ENCODE results near the gene DNAJC21. TPM values are rescaled to one million over a fixed set of nuclear protein-coding genes. Genes with fewer than 3 reads are reported as not detected.

DNAJC21 gene
- total RNA-seq, 1 donor from 2014 or later, result 66.4 TPM

GRCh38 chr5:34913072-34913471 lies 16.3 kb upstream of the DNAJC21 start:
- peaks cover 22% of the 10 kb centered on the region for H3K4me1 ChIP-seq (ENCODE audit: insufficient read depth, low read length)
- H3K4me3 ChIP-seq (ENCODE audit: insufficient read depth, low read depth, low read length), result no peak overlapping the region
- no peak overlapping the region for H3K9ac ChIP-seq (ENCODE audit: low read length)
- Mint-ChIP-seq H3K9me3 (ENCODE audit: unreplicated experiment) (no peaks in the 10 kb centered on the region), H3K27me3 (ENCODE audit: low read depth, unreplicated experiment) (no peaks in the 10 kb centered on the region), H3K4me3 (ENCODE audit: unreplicated experiment) (no peak overlapping the region), H3K27ac (ENCODE audit: unreplicated experiment) (no peak overlapping the region), H3K4me1 (ENCODE audit: low read depth, unreplicated experiment) (peaks cover 15% of the 10 kb centered on the region), H3K36me3 (ENCODE audit: low read depth, unreplicated experiment) (peaks cover 2% of the 10 kb centered on the region)
- H2AFZ ChIP-seq (ENCODE audit: low read depth, low read length), result no peak overlapping the region
- no peaks in the 10 kb centered on the region for H3K9me3 ChIP-seq (ENCODE audit: insufficient read depth, low read depth, low read length)
- TF ChIP-seq EZH2 (IDR thresholded peaks at IDR 0.05; ENCODE audit: insufficient read depth, low read length) (no peak), CTCF (IDR thresholded peaks at IDR 0.05; ENCODE audit: insufficient read depth, low read depth, low read length) (no peak)
- peaks cover 58% of the 10 kb centered on the region for H3K79me2 ChIP-seq (ENCODE audit: insufficient read depth, low read length)
- no peak overlapping the region for H3K4me2 ChIP-seq (ENCODE audit: low read length)
- H3K36me3 ChIP-seq (ENCODE audit: insufficient read depth, low read length), result peaks cover 27% of the 10 kb centered on the region
- H3K27ac ChIP-seq (ENCODE audit: low read depth, low read length), result no peak overlapping the region
- DNase-seq (ENCODE audit: low read depth), result peak; percentile 38
- no peaks in the 10 kb centered on the region for H3K27me3 ChIP-seq (ENCODE audit: insufficient read depth, low read length)
- peaks cover 7% of the 10 kb centered on the region for H4K20me1 ChIP-seq (ENCODE audit: insufficient read depth, low read length)
- no peak for FAIRE-seq

GRCh38 chr5:34914671-34915138 lies 14.7 kb upstream of the DNAJC21 start:
- H3K4me2 ChIP-seq (ENCODE audit: low read length), result peak overlapping the region; percentile 90
- H3K4me3 ChIP-seq (ENCODE audit: insufficient read depth, low read depth, low read length), result peak overlapping the region; percentile 99
- Mint-ChIP-seq H3K27ac (ENCODE audit: unreplicated experiment) (no peak overlapping the region), H3K4me1 (ENCODE audit: low read depth, unreplicated experiment) (peaks cover 15% of the 10 kb centered on the region), H3K27me3 (ENCODE audit: low read depth, unreplicated experiment) (no peaks in the 10 kb centered on the region), H3K36me3 (ENCODE audit: low read depth, unreplicated experiment) (peaks cover 2% of the 10 kb centered on the region), H3K4me3 (ENCODE audit: unreplicated experiment) (no peak overlapping the region), H3K9me3 (ENCODE audit: unreplicated experiment) (no peaks in the 10 kb centered on the region)
- H2AFZ ChIP-seq (ENCODE audit: low read depth, low read length), result peak overlapping the region; percentile 95
- no peaks in the 10 kb centered on the region for H3K27me3 ChIP-seq (ENCODE audit: insufficient read depth, low read length)
- TF ChIP-seq EZH2 (IDR thresholded peaks at IDR 0.05; ENCODE audit: insufficient read depth, low read length) (no peak), CTCF (IDR thresholded peaks at IDR 0.05; ENCODE audit: insufficient read depth, low read depth, low read length) (no peak)
- H3K9me3 ChIP-seq (ENCODE audit: insufficient read depth, low read depth, low read length), result no peaks in the 10 kb centered on the region
- H3K36me3 ChIP-seq (ENCODE audit: insufficient read depth, low read length), result peaks cover 23% of the 10 kb centered on the region
- peaks cover 22% of the 10 kb centered on the region for H3K4me1 ChIP-seq (ENCODE audit: insufficient read depth, low read length)
- peaks cover 8% of the 10 kb centered on the region for H4K20me1 ChIP-seq (ENCODE audit: insufficient read depth, low read length)
- H3K79me2 ChIP-seq (ENCODE audit: insufficient read depth, low read length), result peaks cover 74% of the 10 kb centered on the region
- peak; percentile 20 for DNase-seq (ENCODE audit: low read depth)
- H3K27ac ChIP-seq (ENCODE audit: low read depth, low read length), result peak overlapping the region; percentile 88
- no peak for FAIRE-seq
- peak overlapping the region; percentile 96 for H3K9ac ChIP-seq (ENCODE audit: low read length)

- H2AFZ ChIP-seq (ENCODE audit: low read depth, low read length), result peak within 1 kb of the TSS; percentile 95
- peak within 1 kb of the TSS; percentile 96 for H3K9ac ChIP-seq (ENCODE audit: low read length)
- H4K20me1 ChIP-seq (ENCODE audit: insufficient read depth, low read length), result peaks cover 8% of the 10 kb centered on the region
- H3K79me2 ChIP-seq (ENCODE audit: insufficient read depth, low read length), result peaks cover 80% of the 10 kb centered on the region
- peak within 1 kb of the TSS; percentile 99 for H3K4me3 ChIP-seq (ENCODE audit: insufficient read depth, low read depth, low read length)
- DNase-seq (ENCODE audit: low read depth) (peak; percentile 95), FAIRE-seq (no peak)
- Mint-ChIP-seq H3K4me1 (ENCODE audit: low read depth, unreplicated experiment) (peaks cover 15% of the 10 kb centered on the region), H3K36me3 (ENCODE audit: low read depth, unreplicated experiment) (peaks cover 2% of the 10 kb centered on the region), H3K27ac (ENCODE audit: unreplicated experiment) (peak within 1 kb of the TSS; percentile 38), H3K27me3 (ENCODE audit: low read depth, unreplicated experiment) (no peaks in the 10 kb centered on the region), H3K4me3 (ENCODE audit: unreplicated experiment) (no peak within 1 kb of the TSS), H3K9me3 (ENCODE audit: unreplicated experiment) (no peaks in the 10 kb centered on the region)
- no peaks in the 10 kb centered on the region for H3K9me3 ChIP-seq (ENCODE audit: insufficient read depth, low read depth, low read length)
- peaks cover 27% of the 10 kb centered on the region for H3K36me3 ChIP-seq (ENCODE audit: insufficient read depth, low read length)
- H3K4me1 ChIP-seq (ENCODE audit: insufficient read depth, low read length), result peaks cover 22% of the 10 kb centered on the region
- TF ChIP-seq CTCF (IDR thresholded peaks at IDR 0.05; ENCODE audit: insufficient read depth, low read depth, low read length), result no peak
- H3K27ac ChIP-seq (ENCODE audit: low read depth, low read length), result peak within 1 kb of the TSS; percentile 88
- no peaks in the 10 kb centered on the region for H3K27me3 ChIP-seq (ENCODE audit: insufficient read depth, low read length)
- H3K4me2 ChIP-seq (ENCODE audit: low read length), result peak within 1 kb of the TSS; percentile 90
Measured at GRCh38 chr5:34915139-34915855, 14.1 kb upstream of the DNAJC21 start, which contains the start of the genes BRIX1 and RAD1. TSS of gene BRIX1 (plus strand) at chr5:34915711. CDS start at chr5:34915739, 28 bp downstream. TSS of gene RAD1 (minus strand) at chr5:34915504. CDS start at chr5:34914892, 612 bp downstream.
